Activated CD8-positive, alpha-beta T cell treated with anti-CD3 and anti-CD28 coated beads for 36 hours (primary cell): ENCODE data around the gene TMEM18. TPM values are rescaled to one million over a fixed set of nuclear protein-coding genes. Genes with fewer than 3 reads are reported as not detected.

Experiments used
- ATAC-seq: fragments of 200-7000 bp; cut with Tn5 transposase; one replicate; pipeline ENCODE4 v1.10.0; 2021; ENCODE audit warnings: mild to moderate bottlenecking, moderate library complexity
- CTCF ChIA-PET: fragments of 350-600 bp; sonication (Branson Sonifier 250); formaldehyde crosslinking; loops from one replicate; lab custom pipeline; 2021; ENCODE audit warnings: antibody characterized with exemption; lab: Charles Lee
- POLR2A ChIA-PET: fragments of 350-600 bp; sonication (Branson Sonifier 250); formaldehyde crosslinking; loops from one replicate; lab custom pipeline; 2021; ENCODE audit warnings: antibody characterized with exemption; lab: Charles Lee
- DNase-seq: peaks from one replicate; pipeline ENCODE4 v3.0.0-alpha.2; 2020
- H3K27ac Mint-ChIP-seq: one replicate; pipeline ENCODE4 v1.8.0; 2021; ENCODE audit warnings: mild to moderate bottlenecking, mixed read lengths
- H3K27me3 Mint-ChIP-seq: one replicate; pipeline ENCODE4 v1.8.0; 2021; ENCODE audit warnings: mixed read lengths
- H3K36me3 Mint-ChIP-seq: one replicate; pipeline ENCODE4 v1.8.0; 2021; ENCODE audit warnings: low read depth, mixed read lengths
- H3K4me1 Mint-ChIP-seq: one replicate; pipeline ENCODE4 v1.8.0; 2021; ENCODE audit warnings: low read depth, mixed read lengths
- H3K4me3 Mint-ChIP-seq: one replicate; pipeline ENCODE4 v1.8.0; 2021; ENCODE audit warnings: mild to moderate bottlenecking, moderate library complexity, mixed read lengths
- H3K9me3 Mint-ChIP-seq: one replicate; pipeline ENCODE4 v1.8.0; 2021; ENCODE audit warnings: mixed read lengths
- CTCF ChIP-seq: fragments of 200-600 bp; IDR thresholded peaks from one replicate; pipeline ENCODE4 v1.8.0; 2022; ENCODE audit warnings: antibody characterized with exemption, mild to moderate bottlenecking
- intact Hi-C: fragments of 100-400 bp; cut with micrococcal nuclease; formaldehyde crosslinking; loops from one replicate; pipeline ENCODE4 v1.10.0; 2022
- total RNA-seq, 2 experiments: library from RNA; stranded (reverse); gene quantifications; one replicate each; pipeline ENCODE4 v1.2.3, GENCODE V29; 2021

TMEM18 gene
- total RNA-seq, 2 experiments from 2014 or later = 34.0 to 34.6 TPM

- Mint-ChIP-seq H3K9me3 (peaks cover 2% of the 10 kb centered on the region), H3K36me3 (no peaks in the 10 kb centered on the region), H3K4me1 (no peaks in the 10 kb centered on the region), H3K27ac (no peak overlapping the region), H3K4me3 (no peak overlapping the region), H3K27me3 (no peaks in the 10 kb centered on the region)
- DNase-seq = no peak
- no peak for ATAC-seq
- TF ChIP-seq CTCF = no peak
- intact Hi-C loops = no loop called here
- CTCF ChIA-PET = no interaction called here
- POLR2A ChIA-PET = no interaction called here
Measured at GRCh38 chr2:620004-620403, 57.2 kb downstream of the TMEM18 start.

GRCh38 chr2:618422-618990, 58.7 kb downstream of the TMEM18 start:
- intact Hi-C loops = no loop called here
- DNase-seq = no peak
- H3K27me3 Mint-ChIP-seq = peaks cover 2% of the 10 kb centered on the region
- no peak overlapping the region for H3K4me3 Mint-ChIP-seq
- H3K4me1 Mint-ChIP-seq = no peaks in the 10 kb centered on the region
- no peak for ATAC-seq
- no peaks in the 10 kb centered on the region for H3K36me3 Mint-ChIP-seq
- POLR2A ChIA-PET = no interaction called here
- no peak overlapping the region for H3K27ac Mint-ChIP-seq
- no peak for TF ChIP-seq CTCF
- H3K9me3 Mint-ChIP-seq = peaks cover 2% of the 10 kb centered on the region
- CTCF ChIA-PET = no interaction called here

GRCh38 chr2:618005-618404, 59.2 kb downstream of the TMEM18 start:
- intact Hi-C loops = no loop called here
- CTCF ChIA-PET = no interaction called here
- no peak for DNase-seq
- POLR2A ChIA-PET = no interaction called here
- Mint-ChIP-seq H3K36me3 (no peaks in the 10 kb centered on the region), H3K4me1 (no peaks in the 10 kb centered on the region), H3K9me3 (peaks cover 2% of the 10 kb centered on the region), H3K27ac (no peak overlapping the region), H3K4me3 (no peak overlapping the region), H3K27me3 (peaks cover 2% of the 10 kb centered on the region)
- TF ChIP-seq CTCF = no peak
- no peak for ATAC-seq
